PC-3 (cell line): Measurements from ENCODE around the gene PRDM2.

Experiments
- EZH2 ChIP-seq: fragments of 300-600 bp; sonication (generic); IDR thresholded peaks from one replicate; pipeline ENCODE4 v1.6.1; 2017; ENCODE audit warnings: antibody characterized with exemption, mild to moderate bottlenecking, low read length; ENCODE audit not compliant: unreplicated experiment
- EZH2phosphoT487 ChIP-seq: fragments of 300-600 bp; sonication (generic); IDR thresholded peaks from 2 replicates; pipeline ENCODE4 v1.6.1; 2018; ENCODE audit warnings: mild to moderate bottlenecking, antibody characterized with exemption, low read length, borderline replicate concordance
- TF ChIP-seq, protein P1 (sequence below): fragments of 300-600 bp; sonication (generic); conservative IDR thresholded peaks from 2 replicates; pipeline ENCODE4 v1.5.1; 2017; ENCODE audit warnings: antibody characterized with exemption, low read depth, mild to moderate bottlenecking, low read length

- TF ChIP-seq, protein P1, sequence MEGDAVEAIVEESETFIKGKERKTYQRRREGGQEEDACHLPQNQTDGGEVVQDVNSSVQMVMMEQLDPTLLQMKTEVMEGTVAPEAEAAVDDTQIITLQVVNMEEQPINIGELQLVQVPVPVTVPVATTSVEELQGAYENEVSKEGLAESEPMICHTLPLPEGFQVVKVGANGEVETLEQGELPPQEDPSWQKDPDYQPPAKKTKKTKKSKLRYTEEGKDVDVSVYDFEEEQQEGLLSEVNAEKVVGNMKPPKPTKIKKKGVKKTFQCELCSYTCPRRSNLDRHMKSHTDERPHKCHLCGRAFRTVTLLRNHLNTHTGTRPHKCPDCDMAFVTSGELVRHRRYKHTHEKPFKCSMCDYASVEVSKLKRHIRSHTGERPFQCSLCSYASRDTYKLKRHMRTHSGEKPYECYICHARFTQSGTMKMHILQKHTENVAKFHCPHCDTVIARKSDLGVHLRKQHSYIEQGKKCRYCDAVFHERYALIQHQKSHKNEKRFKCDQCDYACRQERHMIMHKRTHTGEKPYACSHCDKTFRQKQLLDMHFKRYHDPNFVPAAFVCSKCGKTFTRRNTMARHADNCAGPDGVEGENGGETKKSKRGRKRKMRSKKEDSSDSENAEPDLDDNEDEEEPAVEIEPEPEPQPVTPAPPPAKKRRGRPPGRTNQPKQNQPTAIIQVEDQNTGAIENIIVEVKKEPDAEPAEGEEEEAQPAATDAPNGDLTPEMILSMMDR, result no peak
- TF ChIP-seq EZH2phosphoT487 (no peak), EZH2 (no peak)
Measured at GRCh38 chr1:13790290-13791030, 90.5 kb downstream of the PRDM2 start.
